Smooth muscle cell (in vitro differentiated cells): ENCODE data around the gene DNER. TPM values are rescaled to one million over a fixed set of nuclear protein-coding genes. Genes with fewer than 3 reads are reported as not detected.

ENCODE experiments used
- DNase-seq: peaks from one replicate; lab custom pipeline; 2025; ENCODE audit not compliant: unreplicated experiment; lab: John Stamatoyannopoulos, UW
- H2AFZ ChIP-seq: fragments of 200-600 bp; sonication (generic); 2 replicates; pipeline ENCODE4 v1.6.0; 2016; ENCODE audit warnings: antibody characterized with exemption, low read depth, mild to moderate bottlenecking
- H3F3A ChIP-seq: fragments of 200-600 bp; sonication (generic); 2 replicates; pipeline ENCODE4 v1.6.0; 2017; ENCODE audit warnings: antibody characterized with exemption, low read depth
- H3K27ac ChIP-seq: fragments of 200-600 bp; sonication (generic); 2 replicates; pipeline ENCODE4 v1.5.1; 2016; ENCODE audit warnings: low read depth, mild to moderate bottlenecking
- H3K27me3 ChIP-seq: fragments of 200-600 bp; sonication (generic); 2 replicates; pipeline ENCODE4 v1.6.1; 2016; ENCODE audit warnings: low read depth, mild to moderate bottlenecking
- H3K36me3 ChIP-seq: fragments of 200-600 bp; sonication (generic); 2 replicates; pipeline ENCODE4 v1.5.1; 2016; ENCODE audit warnings: low read depth
- H3K4me1 ChIP-seq: fragments of 200-600 bp; sonication (generic); 2 replicates; pipeline ENCODE4 v1.5.1; 2016; ENCODE audit warnings: low read depth
- H3K4me2 ChIP-seq: fragments of 200-600 bp; sonication (generic); 2 replicates; pipeline ENCODE4 v1.6.0; 2016; ENCODE audit warnings: mild to moderate bottlenecking
- H3K4me3 ChIP-seq: fragments of 200-600 bp; sonication (generic); 2 replicates; pipeline ENCODE4 v1.5.1; 2016; ENCODE audit warnings: mild to moderate bottlenecking
- H3K79me2 ChIP-seq: fragments of 200-600 bp; sonication (generic); 2 replicates; pipeline ENCODE4 v1.6.0; 2016; ENCODE audit warnings: low read depth, mild to moderate bottlenecking
- H3K9ac ChIP-seq: fragments of 200-600 bp; sonication (generic); 2 replicates; pipeline ENCODE4 v1.6.0; 2016; ENCODE audit warnings: low read depth
- H3K9me3 ChIP-seq: fragments of 200-600 bp; sonication (generic); replicated peaks from 2 replicates; pipeline ENCODE4 v1.5.1; 2016; ENCODE audit warnings: low read depth
- H4K20me1 ChIP-seq: fragments of 200-600 bp; sonication (generic); 2 replicates; pipeline ENCODE4 v1.6.0; 2016; ENCODE audit warnings: low read depth
- WGBS: methylation state at CpG from one replicate; pipeline ENCODE4 v1.1.7; 2016; ENCODE audit warnings: low lambda C conversion rate; 5-methylcytosine and 5-hydroxymethylcytosine counted together
- polyA plus RNA-seq: library from polyadenylated mRNA; unstranded; fragments of >200 nt; fragmentation: Nextera tagmentation; extraction: Ambion mirVana; gene quantifications from 2 replicates; pipeline ENCODE4 v1.2.1, GENCODE V29; 2016
- total RNA-seq: library from RNA; depleted of rRNA; stranded (reverse); fragments of >200 nt; gene quantifications from 2 replicates; pipeline ENCODE4 v1.2.3, GENCODE V29; 2014
- TF ChIP-seq, protein P1 (sequence below): fragments of 200-600 bp; sonication (generic); IDR thresholded peaks from 2 replicates; pipeline ENCODE4 v1.5.1; 2017; ENCODE audit warnings: borderline replicate concordance, mild to moderate bottlenecking, antibody characterized with exemption; ENCODE audit not compliant: insufficient read depth, poor library complexity, severe bottlenecking

Gene DNER
- total and polyA plus RNA-seq, 2 experiments from 2014 or later = 0.31 to 0.61 TPM

DNA sequence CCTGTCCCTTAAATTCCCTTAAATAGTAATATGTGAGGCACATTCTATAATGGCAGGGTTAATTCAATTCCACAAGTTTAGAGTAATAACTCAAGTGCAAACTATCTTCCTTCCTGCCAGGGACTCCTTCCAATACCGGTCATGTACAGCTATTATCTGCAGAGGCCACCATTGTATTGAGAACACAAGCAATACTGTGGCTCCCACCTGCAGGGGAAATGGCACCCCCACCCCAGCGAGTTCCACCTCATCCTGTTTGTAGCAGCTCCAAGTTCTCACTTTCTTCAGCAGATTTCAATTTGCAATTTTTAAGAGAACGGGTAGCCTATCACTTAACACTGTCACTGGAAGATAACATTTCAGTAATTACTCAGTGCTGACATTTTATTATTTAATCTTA, 271.2 kb downstream of the DNER start:
- no peak overlapping the region for H3K27ac ChIP-seq
- peaks cover 10% of the 10 kb centered on the region for H3K4me1 ChIP-seq
- no peak overlapping the region for H3K9ac ChIP-seq
- DNase-seq = no peak
- H3K36me3 ChIP-seq = no peaks in the 10 kb centered on the region
- no peak overlapping the region for H3K4me2 ChIP-seq
- no peaks in the 10 kb centered on the region for H3K27me3 ChIP-seq
- 88% methylated on average over 3 of the region's 3 CpGs for WGBS
- no peaks in the 10 kb centered on the region for H3K9me3 ChIP-seq
- no peaks in the 10 kb centered on the region for H4K20me1 ChIP-seq
- H3F3A ChIP-seq = no peaks in the 10 kb centered on the region
- no peak overlapping the region for H2AFZ ChIP-seq
- TF ChIP-seq, protein P1, sequence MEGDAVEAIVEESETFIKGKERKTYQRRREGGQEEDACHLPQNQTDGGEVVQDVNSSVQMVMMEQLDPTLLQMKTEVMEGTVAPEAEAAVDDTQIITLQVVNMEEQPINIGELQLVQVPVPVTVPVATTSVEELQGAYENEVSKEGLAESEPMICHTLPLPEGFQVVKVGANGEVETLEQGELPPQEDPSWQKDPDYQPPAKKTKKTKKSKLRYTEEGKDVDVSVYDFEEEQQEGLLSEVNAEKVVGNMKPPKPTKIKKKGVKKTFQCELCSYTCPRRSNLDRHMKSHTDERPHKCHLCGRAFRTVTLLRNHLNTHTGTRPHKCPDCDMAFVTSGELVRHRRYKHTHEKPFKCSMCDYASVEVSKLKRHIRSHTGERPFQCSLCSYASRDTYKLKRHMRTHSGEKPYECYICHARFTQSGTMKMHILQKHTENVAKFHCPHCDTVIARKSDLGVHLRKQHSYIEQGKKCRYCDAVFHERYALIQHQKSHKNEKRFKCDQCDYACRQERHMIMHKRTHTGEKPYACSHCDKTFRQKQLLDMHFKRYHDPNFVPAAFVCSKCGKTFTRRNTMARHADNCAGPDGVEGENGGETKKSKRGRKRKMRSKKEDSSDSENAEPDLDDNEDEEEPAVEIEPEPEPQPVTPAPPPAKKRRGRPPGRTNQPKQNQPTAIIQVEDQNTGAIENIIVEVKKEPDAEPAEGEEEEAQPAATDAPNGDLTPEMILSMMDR = no peak
- H3K79me2 ChIP-seq = no peaks in the 10 kb centered on the region
- H3K4me3 ChIP-seq = no peak overlapping the region

DNA sequence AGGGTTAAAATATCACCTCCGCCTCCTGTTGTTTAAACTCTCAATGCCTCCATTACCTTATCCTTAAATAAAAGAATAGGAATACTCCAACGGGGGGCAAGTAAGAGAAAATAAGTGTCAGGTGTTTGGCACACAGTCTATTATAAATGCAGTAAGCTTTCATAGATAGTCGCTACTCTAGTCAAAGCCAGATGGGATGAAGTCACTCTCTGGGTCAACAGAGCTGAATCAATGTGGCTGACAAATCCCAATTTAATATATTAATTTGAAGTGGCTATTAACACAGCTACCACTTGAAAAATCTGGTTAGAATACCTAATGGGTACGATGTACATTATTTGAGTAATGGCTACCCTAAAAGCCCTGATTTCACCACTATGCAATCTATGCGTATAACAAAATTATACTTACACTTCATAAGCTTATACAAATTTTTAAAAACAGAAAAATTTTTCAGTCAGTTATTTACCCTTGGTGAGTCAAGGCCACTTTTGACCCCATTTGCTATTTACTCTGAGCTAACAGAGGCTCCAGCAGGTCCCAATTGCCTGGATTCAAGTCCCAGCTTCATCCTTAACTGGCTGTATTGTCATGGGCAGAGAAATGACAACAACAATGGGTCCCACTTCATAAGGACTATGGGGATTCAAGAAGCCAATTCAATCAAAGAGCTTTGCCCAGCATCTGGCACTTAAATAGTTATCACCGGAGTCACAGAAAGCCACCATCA, 275.8 kb downstream of the DNER start:
- TF ChIP-seq, protein P1 = no peak
- Histone ChIP-seq H3K79me2 (no peaks in the 10 kb centered on the region), H3K36me3 (no peaks in the 10 kb centered on the region), H4K20me1 (no peaks in the 10 kb centered on the region), H3K9me3 (no peaks in the 10 kb centered on the region), H3K4me2 (no peak overlapping the region), H3F3A (no peaks in the 10 kb centered on the region), H2AFZ (no peak overlapping the region), H3K27me3 (no peaks in the 10 kb centered on the region), H3K9ac (no peak overlapping the region), H3K4me1 (no peaks in the 10 kb centered on the region), H3K27ac (no peak overlapping the region), H3K4me3 (no peak overlapping the region)
- DNase-seq = no peak
- 91% methylated on average over 6 of the region's 6 CpGs for WGBS

DNA sequence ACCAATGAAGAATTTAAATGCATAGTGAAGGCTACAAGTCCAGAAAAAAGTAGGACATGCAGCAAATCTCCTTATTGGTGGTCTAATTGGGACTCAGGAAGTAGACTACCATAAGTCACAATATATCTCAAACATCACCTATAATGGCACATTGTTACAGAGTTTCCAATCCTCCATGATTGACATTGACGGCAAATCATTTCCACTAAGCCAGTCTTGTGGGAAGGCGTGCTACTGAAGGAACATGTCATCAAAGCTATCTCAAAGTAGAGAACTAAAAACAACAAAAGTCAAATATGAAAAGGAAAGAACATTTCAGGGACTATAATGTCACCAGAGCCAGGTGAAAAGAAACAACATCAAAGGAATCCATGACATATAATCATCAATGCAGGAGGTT, 276.9 kb downstream of the DNER start:
- H3K79me2 ChIP-seq = no peaks in the 10 kb centered on the region
- H3K4me1 ChIP-seq = no peaks in the 10 kb centered on the region
- H3K27ac ChIP-seq = no peak overlapping the region
- H3K9ac ChIP-seq = no peak overlapping the region
- WGBS = 90% methylated on average over 2 of the region's 2 CpGs
- no peaks in the 10 kb centered on the region for H3K27me3 ChIP-seq
- TF ChIP-seq, protein P1 = no peak
- DNase-seq = no peak
- no peaks in the 10 kb centered on the region for H3F3A ChIP-seq
- no peak overlapping the region for H3K4me2 ChIP-seq
- no peaks in the 10 kb centered on the region for H4K20me1 ChIP-seq
- no peaks in the 10 kb centered on the region for H3K36me3 ChIP-seq
- no peaks in the 10 kb centered on the region for H3K9me3 ChIP-seq
- H3K4me3 ChIP-seq = no peak overlapping the region
- no peak overlapping the region for H2AFZ ChIP-seq

DNA sequence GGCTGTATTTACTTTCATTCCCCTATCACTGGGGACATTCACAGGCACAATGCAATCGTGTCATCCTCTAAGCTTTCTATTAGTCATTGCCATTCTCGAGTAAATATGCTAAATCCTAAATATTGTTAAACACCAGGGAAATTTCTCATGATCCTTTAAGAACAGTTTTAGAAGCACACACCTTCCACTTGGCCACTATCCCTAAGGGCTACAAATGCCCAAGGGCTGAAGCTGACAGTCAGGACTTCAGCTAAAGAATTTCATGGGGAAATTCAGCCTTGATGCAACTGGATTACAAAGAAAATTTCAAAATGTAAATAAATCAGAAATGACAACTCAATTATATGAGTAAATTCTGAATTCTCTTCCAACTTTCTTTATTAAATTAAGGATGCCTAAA, 280.2 kb downstream of the DNER start:
- Histone ChIP-seq H2AFZ (no peak overlapping the region), H3K27ac (no peak overlapping the region), H3K9me3 (no peaks in the 10 kb centered on the region), H4K20me1 (no peaks in the 10 kb centered on the region), H3K4me3 (no peak overlapping the region), H3K4me1 (no peaks in the 10 kb centered on the region), H3K9ac (no peak overlapping the region), H3K79me2 (no peaks in the 10 kb centered on the region), H3K4me2 (no peak overlapping the region), H3K36me3 (no peaks in the 10 kb centered on the region), H3F3A (no peaks in the 10 kb centered on the region), H3K27me3 (no peaks in the 10 kb centered on the region)
- TF ChIP-seq, protein P1 = no peak
- no peak for DNase-seq
- WGBS = 45% methylated on average over 2 of the region's 2 CpGs
